ENCODE results near the gene APLP2. TPM values are rescaled to one million over a fixed set of nuclear protein-coding genes. Genes with fewer than 3 reads are reported as not detected.
"Not testable (repeated sequence)": the region's sequence is repeated elsewhere in the genome, so short reads cannot be mapped to it uniquely, and the experiment has no call there.

Gene APLP2
- total and polyA plus RNA-seq, 2 experiments from 2014 or later, result 322 to 362 TPM

- Histone ChIP-seq H3K4me3 (no peak overlapping the region), H3K27ac (ENCODE audit: low read depth) (no peak overlapping the region), H4K20me1 (replicated peaks; ENCODE audit: insufficient read depth) (peaks cover 26% of the 10 kb centered on the region), H3K27me3 (ENCODE audit: insufficient read depth) (peaks cover 41% of the 10 kb centered on the region), H3K36me3 (ENCODE audit: insufficient read depth) (no peaks in the 10 kb centered on the region), H2AFZ (no peak overlapping the region), H3K4me1 (ENCODE audit: insufficient read depth) (no peaks in the 10 kb centered on the region), H3K4me2 (no peak overlapping the region), H3K9me2 (ENCODE audit: insufficient read depth) (no peaks in the 10 kb centered on the region), H3K79me2 (replicated peaks; ENCODE audit: insufficient read depth) (no peaks in the 10 kb centered on the region; the same call in 1 of the 2 replicates), H3F3A (replicated peaks; ENCODE audit: low read depth) (no peaks in the 10 kb centered on the region)
- H3K27me3 Mint-ChIP-seq (ENCODE audit: insufficient read depth, low read depth, poor library complexity), result peaks cover 49% of the 10 kb centered on the region
- no peak overlapping the region for H3K27ac Mint-ChIP-seq
- peaks cover 5% of the 10 kb centered on the region; the same call in 1 of the 3 replicates for H3K36me3 Mint-ChIP-seq (ENCODE audit: low read depth)
- H3K9me3 Mint-ChIP-seq, result peaks cover 6% of the 10 kb centered on the region; the same call in 1 of the 3 replicates
- peaks cover 6% of the 10 kb centered on the region for H3K4me1 Mint-ChIP-seq
- peak; percentile 92 for ATAC-seq
- no peak overlapping the region for H3K4me3 Mint-ChIP-seq
- peak; percentile 51 for TF ChIP-seq POLR2AphosphoS5 (IDR thresholded peaks at IDR 0.05; ENCODE audit: low read depth)
- TF ChIP-seq CREB1 (CRISPR knock-in tag; IDR thresholded peaks at IDR 0.05; ENCODE audit: low read depth), result no peak
- peak; percentile 51 for DNase-seq (ENCODE audit: low spot score)
These were observed 100.7 kb downstream of the APLP2 start for GRCh38 chr11:130170345-130170744.

- H3K36me3 ChIP-seq (ENCODE audit: insufficient read depth), result no peaks in the 10 kb centered on the region
These were observed 101.8 kb downstream of the APLP2 start for GRCh38 chr11:130171534-130171933.

DNA sequence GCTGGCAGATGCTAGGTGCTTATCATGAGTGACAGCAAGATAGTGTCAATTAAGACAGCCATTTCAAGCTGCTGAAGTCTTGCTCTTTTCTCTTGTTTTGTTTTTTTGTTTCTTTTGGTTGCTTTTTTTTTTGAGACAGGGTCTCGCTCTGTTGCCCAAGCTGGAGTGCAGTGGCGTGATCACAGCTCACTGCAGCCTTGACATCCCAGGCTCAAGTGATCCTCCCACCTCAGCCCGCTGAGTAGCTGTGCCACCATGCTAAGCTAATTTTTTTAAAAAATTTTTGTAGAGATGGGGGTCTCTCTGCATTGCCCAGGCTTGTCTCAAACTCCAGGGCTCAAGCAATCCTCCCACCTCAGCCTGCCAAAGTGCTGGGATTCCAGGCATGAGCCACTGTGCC lies 102.3 kb downstream of the APLP2 start:
- H3K36me3 ChIP-seq (ENCODE audit: insufficient read depth); H3K27ac ChIP-seq (ENCODE audit: low read depth): not testable (repeated sequence)
- H3K27me3 Mint-ChIP-seq (ENCODE audit: insufficient read depth, low read depth, poor library complexity), result peaks cover 46% of the 10 kb centered on the region

More at GRCh38 chr11:130171534-130171933, 101.8 kb downstream of the APLP2 start:
- peaks cover 46% of the 10 kb centered on the region for H3K27me3 Mint-ChIP-seq (ENCODE audit: insufficient read depth, low read depth, poor library complexity)
- Histone ChIP-seq H3K27me3 (ENCODE audit: insufficient read depth) (peaks cover 41% of the 10 kb centered on the region), H3F3A (replicated peaks; ENCODE audit: low read depth) (no peaks in the 10 kb centered on the region), H3K9me2 (ENCODE audit: insufficient read depth) (no peaks in the 10 kb centered on the region), H3K4me1 (ENCODE audit: insufficient read depth) (no peaks in the 10 kb centered on the region), H3K27ac (ENCODE audit: low read depth) (no peak overlapping the region), H3K79me2 (replicated peaks; ENCODE audit: insufficient read depth) (no peaks in the 10 kb centered on the region; the same call in 1 of the 2 replicates), H3K4me2 (no peak overlapping the region), H2AFZ (no peak overlapping the region), H4K20me1 (replicated peaks; ENCODE audit: insufficient read depth) (peaks cover 22% of the 10 kb centered on the region), H3K4me3 (no peak overlapping the region)
- no peak overlapping the region for H3K27ac Mint-ChIP-seq
- TF ChIP-seq REST (IDR thresholded peaks at IDR 0.05; ENCODE audit: unreplicated experiment) (no peak), CREB1 (CRISPR knock-in tag; IDR thresholded peaks at IDR 0.05; ENCODE audit: low read depth) (no peak), EZH2phosphoT487 (IDR thresholded peaks at IDR 0.05; ENCODE audit: unreplicated experiment) (no peak), POLR2AphosphoS5 (IDR thresholded peaks at IDR 0.05; ENCODE audit: low read depth) (no peak)
- no peak for ATAC-seq
- peaks cover 6% of the 10 kb centered on the region for H3K4me1 Mint-ChIP-seq
- no peak for DNase-seq (ENCODE audit: low spot score)
- H3K9me3 Mint-ChIP-seq, result peaks cover 6% of the 10 kb centered on the region; the same call in 1 of the 3 replicates
- H3K4me3 Mint-ChIP-seq, result no peak overlapping the region
- H3K36me3 Mint-ChIP-seq (ENCODE audit: low read depth), result peaks cover 5% of the 10 kb centered on the region; the same call in 1 of the 3 replicates

More for the DNA sequence above, 102.3 kb downstream of the APLP2 start:
- DNase-seq (ENCODE audit: low spot score); H3F3A ChIP-seq (replicated peaks; ENCODE audit: low read depth); H3K4me2 ChIP-seq; H3K9me2 ChIP-seq (ENCODE audit: insufficient read depth); H3K4me3 Mint-ChIP-seq; H3K4me3 ChIP-seq; H3K4me1 ChIP-seq (ENCODE audit: insufficient read depth); H3K79me2 ChIP-seq (replicated peaks; ENCODE audit: insufficient read depth); H2AFZ ChIP-seq; H3K4me1 Mint-ChIP-seq; H3K9me3 Mint-ChIP-seq; H3K27ac Mint-ChIP-seq; ATAC-seq; H3K36me3 Mint-ChIP-seq (ENCODE audit: low read depth): not testable (repeated sequence)
- peaks cover 41% of the 10 kb centered on the region for H3K27me3 ChIP-seq (ENCODE audit: insufficient read depth)
- H4K20me1 ChIP-seq (replicated peaks; ENCODE audit: insufficient read depth), result peaks cover 20% of the 10 kb centered on the region

All from GM23338 (cell line).